ENCODE data around the gene COL25A1.
"Not testable (repeated sequence)": the region's sequence is repeated elsewhere in the genome, so short reads cannot be mapped to it uniquely, and the experiment has no call there.

The COL25A1 gene

GRCh38 chr4:108900018-108900580, 402.4 kb downstream of the COL25A1 start:
- peak; percentile 48 for DNase-seq

GRCh38 chr4:108893468-108893867, 409.0 kb downstream of the COL25A1 start:
- DNase-seq: no peak

- DNase-seq: no peak
Observed at GRCh38 chr4:108891896-108892590, 410.4 kb downstream of the COL25A1 start.

DNA sequence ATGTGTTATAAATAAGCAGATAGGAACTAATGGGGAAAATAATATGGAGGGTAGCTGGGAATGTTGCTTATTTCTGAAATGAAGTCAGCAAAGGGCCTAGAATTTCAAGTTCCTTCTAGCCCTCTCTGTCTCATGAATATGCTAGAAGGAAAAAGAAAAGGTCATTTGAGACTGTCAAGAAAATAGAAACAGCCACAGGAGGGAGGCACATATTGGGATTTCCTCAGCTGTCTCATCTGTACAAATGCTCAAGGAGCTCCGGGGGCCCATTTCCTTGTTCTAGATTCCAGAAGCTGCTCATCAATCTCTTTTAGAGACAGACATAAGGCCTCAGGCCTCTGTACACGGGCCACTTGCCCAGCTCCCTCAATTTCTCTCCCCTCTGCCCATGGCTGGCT, 412.0 kb downstream of the COL25A1 start:
- DNase-seq: no peak

DNA sequence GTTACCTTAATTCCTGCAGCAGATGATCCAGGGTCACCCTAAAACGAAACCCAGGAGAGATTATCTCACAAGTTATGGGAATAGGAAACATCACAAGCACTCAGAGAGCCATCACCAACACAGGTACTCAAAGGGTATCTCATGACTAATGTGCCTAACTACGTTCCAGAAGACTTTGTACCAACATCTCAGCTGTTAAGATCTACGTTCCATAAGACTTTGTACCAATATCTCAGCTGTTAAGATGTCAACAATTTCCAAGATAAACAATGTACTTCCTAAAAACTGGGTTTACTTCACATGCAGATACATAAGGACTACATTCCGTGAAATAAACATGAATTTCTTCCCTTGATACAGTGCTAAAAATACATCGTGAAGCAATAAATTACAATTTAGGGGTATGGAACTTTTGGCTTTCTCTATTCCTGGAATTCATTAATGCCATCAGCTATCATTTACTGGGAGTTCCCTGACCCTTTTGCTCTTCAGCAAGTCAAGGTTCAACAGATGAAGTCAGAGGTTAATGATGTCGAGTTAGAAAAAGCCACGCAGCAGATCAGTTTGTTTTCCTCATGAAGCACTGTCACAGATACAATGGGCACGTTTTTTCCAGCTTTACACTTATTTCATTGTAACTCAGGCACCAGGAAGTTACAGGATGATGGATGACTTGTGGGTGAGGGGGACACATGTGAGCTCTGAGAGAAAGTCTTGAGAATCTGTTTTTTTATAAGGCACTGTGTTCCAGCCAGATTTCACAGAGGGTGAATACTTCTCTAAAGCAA, 412.6 kb downstream of the COL25A1 start:
- no peak for DNase-seq

GRCh38 chr4:108888769-108889168, 413.7 kb downstream of the COL25A1 start:
- no peak for DNase-seq

DNA sequence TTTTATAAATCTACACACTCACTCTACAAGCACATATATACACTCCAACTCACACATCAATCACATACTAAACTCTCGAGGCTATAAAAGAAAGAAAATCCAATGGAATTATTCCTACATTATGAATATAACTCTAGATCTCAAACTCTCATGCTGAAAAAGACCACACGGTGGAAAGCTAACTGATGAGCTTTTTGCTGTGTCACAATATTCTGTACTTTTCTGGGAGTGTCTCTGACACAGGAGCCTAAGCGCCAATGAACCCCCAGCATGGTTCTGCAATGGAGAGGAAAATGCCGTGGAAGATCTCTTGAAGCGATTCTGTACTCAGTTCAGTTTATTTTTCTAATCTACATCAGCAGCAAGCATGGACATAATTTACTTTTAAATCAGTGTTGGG, 415.4 kb downstream of the COL25A1 start:
- DNase-seq: no peak

- no peak for DNase-seq
Observed at GRCh38 chr4:108885211-108885610, 417.2 kb downstream of the COL25A1 start.

- no peak for DNase-seq
Observed at GRCh38 chr4:108884596-108884995, 417.9 kb downstream of the COL25A1 start.

GRCh38 chr4:108881986-108882385, 420.5 kb downstream of the COL25A1 start:
- DNase-seq: no peak

DNA sequence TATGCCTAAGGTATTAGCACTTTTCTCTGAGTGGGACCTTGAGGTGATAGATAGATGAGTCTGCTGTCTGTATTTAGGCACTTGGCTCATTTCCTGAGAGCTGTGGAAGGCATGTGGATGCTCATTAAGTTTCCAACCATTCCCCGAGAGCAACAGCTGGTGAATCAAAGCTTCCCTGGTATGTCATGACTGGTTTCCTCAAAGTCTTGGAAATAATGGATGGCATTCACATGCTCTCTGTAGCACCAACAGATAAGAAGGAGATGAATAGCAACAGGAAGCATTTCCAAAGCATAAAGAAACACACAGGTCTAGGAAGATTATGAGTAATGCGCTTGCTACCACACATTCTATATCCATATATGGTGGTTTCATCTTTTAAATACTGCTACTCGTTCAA, 421.3 kb downstream of the COL25A1 start:
- DNase-seq: no peak

GRCh38 chr4:108878806-108879205, 423.7 kb downstream of the COL25A1 start:
- DNase-seq: no peak

- DNase-seq: no peak
Observed at GRCh38 chr4:108877821-108878220, 424.6 kb downstream of the COL25A1 start.

GRCh38 chr4:108874806-108875205, 427.7 kb downstream of the COL25A1 start:
- no peak for DNase-seq

- DNase-seq: not testable (repeated sequence)
Observed at GRCh38 chr4:108869970-108870369, 432.5 kb downstream of the COL25A1 start.

DNA sequence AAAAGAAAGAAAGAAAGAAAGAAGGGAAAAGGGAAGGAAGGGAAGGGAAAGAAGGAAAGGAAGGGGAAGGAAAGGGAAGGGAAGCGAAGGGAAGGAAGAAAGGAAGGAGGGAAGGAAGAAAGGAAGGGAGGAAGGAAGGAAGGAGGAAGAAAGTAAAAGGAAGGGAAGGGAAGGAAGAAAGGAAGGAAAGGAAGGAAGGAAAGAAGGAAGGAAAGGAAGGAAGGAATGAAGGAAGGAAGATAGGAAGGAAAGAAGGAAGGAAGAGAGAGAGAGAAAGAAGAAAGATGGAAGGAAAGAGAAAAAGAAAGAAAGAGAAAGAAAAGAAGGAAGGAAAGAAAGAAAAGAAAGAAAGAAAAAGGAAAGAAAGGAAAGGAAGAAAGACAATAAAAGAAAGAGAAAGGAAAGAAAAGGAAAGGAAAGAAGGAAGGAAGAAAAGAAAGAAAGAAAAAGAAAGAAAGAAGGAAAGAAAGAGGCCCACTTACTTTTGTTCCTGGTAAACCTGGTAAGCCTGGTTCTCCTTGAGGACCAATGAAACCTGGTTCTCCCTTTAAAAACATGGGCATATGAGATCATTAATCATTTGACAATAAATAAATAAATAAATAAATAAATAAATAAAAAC, 433.7 kb downstream of the COL25A1 start:
- DNase-seq: no peak

- DNase-seq: no peak
Observed at GRCh38 chr4:108867476-108867875, 435.0 kb downstream of the COL25A1 start.

- DNase-seq: no peak
Observed at GRCh38 chr4:108861334-108861733, 441.1 kb downstream of the COL25A1 start.

- no peak for DNase-seq
Observed at GRCh38 chr4:108854786-108855185, 447.7 kb downstream of the COL25A1 start.

- DNase-seq: no peak
Observed at GRCh38 chr4:108852691-108853090, 449.8 kb downstream of the COL25A1 start.

DNA sequence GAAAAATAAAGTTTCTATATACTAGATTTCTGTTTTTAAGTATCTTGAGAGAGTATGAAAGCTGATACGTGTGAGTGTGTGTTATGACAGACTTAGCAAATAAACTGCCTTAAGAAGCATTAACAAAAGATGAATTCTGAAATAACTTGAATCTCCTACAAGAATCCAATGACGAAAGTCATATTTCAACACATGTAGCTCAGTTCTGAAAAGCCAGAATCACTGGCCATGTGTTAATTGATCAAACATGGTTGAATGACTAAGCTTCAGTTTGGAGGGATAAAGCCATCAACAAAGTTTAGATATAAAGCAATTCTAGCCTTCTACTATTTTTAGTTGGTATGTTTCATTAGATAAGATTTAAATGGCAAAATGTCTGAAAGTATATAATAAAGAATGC, 451.1 kb downstream of the COL25A1 start:
- no peak for DNase-seq

GRCh38 chr4:108850219-108850649, 452.2 kb downstream of the COL25A1 start:
- no peak for DNase-seq

- DNase-seq: no peak
Observed at GRCh38 chr4:108849611-108850168, 452.8 kb downstream of the COL25A1 start.

Data from retina (tissue), 1 donor.